ENCODE data around the gene NFS1. TPM values are rescaled to one million over a fixed set of nuclear protein-coding genes. Genes with fewer than 3 reads are reported as not detected.
"Not testable (repeated sequence)": the region's sequence is repeated elsewhere in the genome, so short reads cannot be mapped to it uniquely, and the experiment has no call there.

NFS1 gene
- total RNA-seq (2014; rRNA removed; shearing (Covaris generic); ENCODE audit: low replicate concordance) = 130 and 148 TPM in 2 replicates

GRCh38 chr20:35699127-35699956, at the start of gene NFS1, which contains the start of gene ROMO1:
Gene NFS1 (minus strand): TSS chr20:35699352. CDS start chr20:35699288, 64 bp downstream.
Gene ROMO1 (plus strand): TSS chr20:35699405. CDS start chr20:35699633, 228 bp downstream.
- peak; percentile 84 for DNase-seq (ENCODE audit: low read depth)
- in situ Hi-C loops (cut with HindIII; ENCODE audit: low pct_unique_long_range_greater_than_20kb, low sequenced_read_pairs) = no loop called here

GRCh38 chr20:35744492-35744841, 45.3 kb upstream of the NFS1 start:
- in situ Hi-C loops (cut with HindIII; ENCODE audit: low pct_unique_long_range_greater_than_20kb, low sequenced_read_pairs) = not testable (repeated sequence)

GRCh38 chr20:35743693-35744491, 44.7 kb upstream of the NFS1 start:
- in situ Hi-C loops (cut with HindIII; ENCODE audit: low pct_unique_long_range_greater_than_20kb, low sequenced_read_pairs) = no loop called here
- DNase-seq (ENCODE audit: low read depth) = peak; percentile 19

More at GRCh38 chr20:35744492-35744841, 45.3 kb upstream of the NFS1 start:
- not testable (repeated sequence) for DNase-seq (ENCODE audit: low read depth)

- in situ Hi-C loops (cut with HindIII; ENCODE audit: low pct_unique_long_range_greater_than_20kb, low sequenced_read_pairs) = no loop called here
- peak; percentile 32 for DNase-seq (ENCODE audit: low read depth)
These were observed 43.8 kb upstream of the NFS1 start for GRCh38 chr20:35742741-35743523.

GRCh38 chr20:35741892-35742740, 43.0 kb upstream of the NFS1 start, which contains the start of gene RBM39:
Gene RBM39 (minus strand): TSS chr20:35742260. CDS start chr20:35740874, 1,386 bp downstream.
- in situ Hi-C loops (cut with HindIII; ENCODE audit: low pct_unique_long_range_greater_than_20kb, low sequenced_read_pairs) = no loop called here
- peak; percentile 100 for DNase-seq (ENCODE audit: low read depth)

GRCh38 chr20:35739294-35740163, 40.4 kb upstream of the NFS1 start:
- peak; percentile 35 for DNase-seq (ENCODE audit: low read depth)
- in situ Hi-C loops (cut with HindIII; ENCODE audit: low pct_unique_long_range_greater_than_20kb, low sequenced_read_pairs) = no loop called here

- DNase-seq (ENCODE audit: low read depth) = no peak
These were observed 39.4 kb upstream of the NFS1 start for GRCh38 chr20:35738410-35739179.

GRCh38 chr20:35737865-35738333, 38.7 kb upstream of the NFS1 start:
- DNase-seq (ENCODE audit: low read depth) = no peak
- in situ Hi-C loops (cut with HindIII; ENCODE audit: low pct_unique_long_range_greater_than_20kb, low sequenced_read_pairs) = no loop called here

More at GRCh38 chr20:35738410-35739179, 39.4 kb upstream of the NFS1 start:
- in situ Hi-C loops (cut with HindIII; ENCODE audit: low pct_unique_long_range_greater_than_20kb, low sequenced_read_pairs) = no loop called here

- no peak for DNase-seq (ENCODE audit: low read depth)
- in situ Hi-C loops (cut with HindIII; ENCODE audit: low pct_unique_long_range_greater_than_20kb, low sequenced_read_pairs) = no loop called here
These were observed 36.8 kb upstream of the NFS1 start for GRCh38 chr20:35735826-35736470.

- no peak for DNase-seq (ENCODE audit: low read depth)
- in situ Hi-C loops (cut with HindIII; ENCODE audit: low pct_unique_long_range_greater_than_20kb, low sequenced_read_pairs) = no loop called here
These were observed 35.9 kb upstream of the NFS1 start for GRCh38 chr20:35734777-35735649.

GRCh38 chr20:35734374-35734773, 35.2 kb upstream of the NFS1 start:
- DNase-seq (ENCODE audit: low read depth) = no peak
- in situ Hi-C loops (cut with HindIII; ENCODE audit: low pct_unique_long_range_greater_than_20kb, low sequenced_read_pairs) = no loop called here

- in situ Hi-C loops (cut with HindIII; ENCODE audit: low pct_unique_long_range_greater_than_20kb, low sequenced_read_pairs) = no loop called here
- DNase-seq (ENCODE audit: low read depth) = no peak
These were observed 33.5 kb upstream of the NFS1 start for GRCh38 chr20:35732644-35732982.

- no peak for DNase-seq (ENCODE audit: low read depth)
- in situ Hi-C loops (cut with HindIII; ENCODE audit: low pct_unique_long_range_greater_than_20kb, low sequenced_read_pairs) = no loop called here
These were observed 32.9 kb upstream of the NFS1 start for GRCh38 chr20:35731862-35732643.

GRCh38 chr20:35731469-35731788, 32.3 kb upstream of the NFS1 start:
- in situ Hi-C loops (cut with HindIII; ENCODE audit: low pct_unique_long_range_greater_than_20kb, low sequenced_read_pairs) = no loop called here

More at GRCh38 chr20:35731469-35731788, 32.3 kb upstream of the NFS1 start:
- no peak for DNase-seq (ENCODE audit: low read depth)
